ENCODE measurements around the gene LY9. TPM values are rescaled to one million over a fixed set of nuclear protein-coding genes. Genes with fewer than 3 reads are reported as not detected.

Gene LY9
- total RNA-seq, 4 donors from 2014 or later = 0.33 to 2.1 (median 0.63) TPM

- H3K36me3 ChIP-seq = no peaks in the 10 kb centered on the region
- H3K9me3 ChIP-seq = no peaks in the 10 kb centered on the region
- DNase-seq = no peak
- TF ChIP-seq POLR2A (IDR thresholded peaks at IDR 0.05) (no peak), CTCF (IDR thresholded peaks at IDR 0.05) (no peak)
- H3K27me3 ChIP-seq = no peaks in the 10 kb centered on the region
- 79 to 88% methylated on average over 2 of the region's 2 CpGs for WGBS, 2 donors
- no peak overlapping the region for H3K27ac ChIP-seq
- intact Hi-C loops (cut with DNase I) = no loop called here
- H3K4me3 ChIP-seq (replicated peaks in 1 of 3) = no peak overlapping the region
- no peaks in the 10 kb centered on the region for H3K4me1 ChIP-seq
Measured at GRCh38 chr1:160755461-160755860, 40.5 kb upstream of the LY9 start.

- TF ChIP-seq CTCF (IDR thresholded peaks at IDR 0.05) (no peak), POLR2A (IDR thresholded peaks at IDR 0.05) (no peak)
- Histone ChIP-seq H3K27ac (no peak overlapping the region), H3K27me3 (no peaks in the 10 kb centered on the region), H3K4me3 (replicated peaks in 1 of 3) (no peak overlapping the region), H3K4me1 (no peaks in the 10 kb centered on the region), H3K36me3 (no peaks in the 10 kb centered on the region), H3K9me3 (no peaks in the 10 kb centered on the region)
- WGBS, 2 donors = 75 to 79% methylated on average over 5 of the region's 5 CpGs
- DNase-seq = no peak
- intact Hi-C loops (cut with DNase I) = no loop called here
Measured at GRCh38 chr1:160755911-160756848, 39.8 kb upstream of the LY9 start.

GRCh38 chr1:160756849-160757201 lies 39.1 kb upstream of the LY9 start:
- Histone ChIP-seq H3K4me1 (no peaks in the 10 kb centered on the region), H3K27me3 (no peaks in the 10 kb centered on the region), H3K27ac (no peak overlapping the region), H3K9me3 (no peaks in the 10 kb centered on the region), H3K4me3 (replicated peaks in 1 of 3) (no peak overlapping the region), H3K36me3 (no peaks in the 10 kb centered on the region)
- TF ChIP-seq CTCF (IDR thresholded peaks at IDR 0.05) (no peak), POLR2A (IDR thresholded peaks at IDR 0.05) (no peak)
- WGBS, 2 donors = 89 to 93% methylated on average over 2 of the region's 2 CpGs
- DNase-seq = no peak
- intact Hi-C loops (cut with DNase I) = no loop called here

GRCh38 chr1:160758521-160758920 lies 37.5 kb upstream of the LY9 start:
- no peaks in the 10 kb centered on the region for H3K9me3 ChIP-seq
- no peaks in the 10 kb centered on the region for H3K4me1 ChIP-seq
- H3K36me3 ChIP-seq = no peaks in the 10 kb centered on the region
- no peak overlapping the region for H3K4me3 ChIP-seq (replicated peaks in 1 of 3)
- intact Hi-C loops (cut with DNase I) = no loop called here
- no peak for DNase-seq
- TF ChIP-seq CTCF (IDR thresholded peaks at IDR 0.05) (no peak), POLR2A (IDR thresholded peaks at IDR 0.05) (no peak)
- H3K27ac ChIP-seq = no peak overlapping the region
- WGBS, 2 donors = 92 to 94% methylated on average over 2 of the region's 2 CpGs
- H3K27me3 ChIP-seq = no peaks in the 10 kb centered on the region

- TF ChIP-seq POLR2A (IDR thresholded peaks at IDR 0.05) = no peak
- no peak for TF ChIP-seq CTCF (IDR thresholded peaks at IDR 0.05)
- H3K36me3 ChIP-seq = no peaks in the 10 kb centered on the region
- H3K27ac ChIP-seq = no peak overlapping the region
- DNase-seq = no peak
- no peaks in the 10 kb centered on the region for H3K4me1 ChIP-seq
- H3K27me3 ChIP-seq = no peaks in the 10 kb centered on the region
- H3K9me3 ChIP-seq = no peaks in the 10 kb centered on the region
- intact Hi-C loops (cut with DNase I) = no loop called here
- no peak overlapping the region for H3K4me3 ChIP-seq (replicated peaks in 1 of 3)
Measured at GRCh38 chr1:160759740-160760139, 36.2 kb upstream of the LY9 start.

Data from thyroid gland (tissue), 4 donors.